ENCODE data around the gene CUL2.
"Not testable (repeated sequence)": the region's sequence is repeated elsewhere in the genome, so short reads cannot be mapped to it uniquely, and the experiment has no call there.

Gene CUL2

DNA sequence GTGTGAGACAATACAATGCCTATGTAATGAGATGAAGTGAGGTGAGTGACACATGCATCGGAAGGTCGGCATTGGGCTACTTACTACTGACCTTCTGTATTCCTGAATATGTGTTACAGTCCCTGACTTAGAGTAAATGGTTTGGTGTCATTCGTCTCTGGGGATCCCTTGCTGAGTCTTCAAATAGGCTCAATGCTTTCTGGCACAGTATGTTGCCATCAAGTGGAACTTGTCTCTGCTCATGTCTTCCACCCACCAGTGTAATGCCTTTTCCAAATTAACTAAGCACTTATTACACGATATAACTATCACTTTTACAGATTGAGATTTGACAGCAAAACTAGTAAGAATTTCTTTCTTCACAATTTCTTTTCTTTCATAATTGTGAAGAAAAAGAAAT lies 10.9 kb downstream of the CUL2 start:
- DNase-seq = no peak

DNA sequence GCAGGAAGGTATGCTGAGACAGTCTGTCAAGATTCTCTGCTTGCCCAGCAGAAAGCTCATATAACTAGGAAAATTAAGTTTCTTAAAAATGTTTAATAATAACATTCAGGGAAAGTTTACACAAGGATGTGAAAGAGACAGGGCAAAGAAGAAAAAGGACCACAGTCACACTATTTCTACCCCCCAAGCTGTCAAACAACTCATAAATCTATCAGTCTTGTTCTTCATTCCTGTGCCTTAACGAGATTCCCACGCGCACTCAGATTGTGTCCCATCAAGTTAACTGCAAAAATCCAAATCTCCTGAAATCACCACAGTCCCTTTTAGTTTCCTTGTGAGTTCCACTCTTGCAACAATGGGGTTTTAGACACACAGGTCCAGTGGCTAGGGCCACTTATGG lies 14.9 kb downstream of the CUL2 start:
- no peak for DNase-seq

DNA sequence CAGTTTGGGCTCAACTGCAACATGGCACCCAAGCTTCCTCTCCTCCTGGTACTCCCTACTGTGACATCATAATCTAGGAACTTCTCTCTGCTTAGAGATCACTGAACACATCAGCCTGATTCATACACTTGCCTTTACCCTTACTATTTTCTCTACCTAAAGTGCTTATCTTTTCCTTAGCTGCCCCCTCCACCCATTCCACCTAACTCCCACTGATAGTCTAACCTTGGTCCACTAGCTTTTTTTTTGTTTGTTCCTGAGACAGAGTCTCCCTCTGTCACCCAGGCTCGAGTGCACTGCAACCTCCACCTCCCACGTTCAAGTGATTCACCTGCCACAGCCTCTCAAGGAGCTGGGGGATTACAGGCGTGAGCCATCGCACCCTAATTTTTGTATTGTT lies 15.9 kb downstream of the CUL2 start:
- DNase-seq = no peak

DNA sequence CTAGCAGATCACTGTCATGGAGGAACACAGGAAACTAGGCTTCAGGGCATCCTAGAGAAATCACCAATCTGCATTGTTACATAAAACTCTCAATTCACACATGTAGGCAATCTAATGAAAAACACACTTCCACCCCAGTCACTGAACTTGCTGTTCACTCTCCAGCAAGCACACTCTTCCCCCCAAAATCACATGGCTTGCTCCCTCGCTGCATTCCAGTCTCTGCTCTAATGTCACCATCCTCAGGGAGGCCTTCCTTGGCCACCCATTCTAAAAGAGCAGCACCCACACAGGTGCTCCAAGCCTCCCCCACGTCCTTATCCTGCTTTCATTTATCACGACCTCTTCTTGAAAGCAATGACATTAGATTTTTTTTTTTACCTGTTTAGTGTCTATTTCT lies 19.6 kb downstream of the CUL2 start:
- no peak for DNase-seq

DNA sequence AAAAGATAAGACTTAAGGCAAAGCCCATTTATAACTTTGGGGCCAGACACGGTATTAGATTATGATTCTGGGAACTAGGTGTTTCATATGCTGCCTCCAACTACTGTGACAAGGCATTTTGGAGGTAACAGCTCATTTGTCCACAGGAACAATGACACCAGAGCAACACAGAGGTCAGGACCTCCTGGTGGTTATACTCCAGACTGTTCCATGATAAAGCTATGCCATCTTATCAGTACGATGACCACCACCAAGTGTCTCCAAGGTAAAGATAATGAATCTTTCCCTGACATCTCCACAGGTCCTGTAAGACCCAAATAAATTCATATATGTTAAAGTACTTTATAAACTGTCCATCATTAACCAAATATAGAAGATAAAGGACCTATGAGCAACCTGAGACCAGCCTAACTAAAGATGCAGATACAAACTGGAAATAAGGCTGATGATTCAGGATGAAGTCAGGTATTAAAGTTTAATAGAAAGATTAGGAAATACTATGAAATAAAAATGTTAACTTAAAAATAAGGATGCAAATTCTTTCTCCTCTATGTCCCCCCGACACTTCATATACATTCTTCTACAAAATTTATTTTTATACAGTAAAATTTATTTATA lies 26.2 kb downstream of the CUL2 start:
- no peak for DNase-seq

DNA sequence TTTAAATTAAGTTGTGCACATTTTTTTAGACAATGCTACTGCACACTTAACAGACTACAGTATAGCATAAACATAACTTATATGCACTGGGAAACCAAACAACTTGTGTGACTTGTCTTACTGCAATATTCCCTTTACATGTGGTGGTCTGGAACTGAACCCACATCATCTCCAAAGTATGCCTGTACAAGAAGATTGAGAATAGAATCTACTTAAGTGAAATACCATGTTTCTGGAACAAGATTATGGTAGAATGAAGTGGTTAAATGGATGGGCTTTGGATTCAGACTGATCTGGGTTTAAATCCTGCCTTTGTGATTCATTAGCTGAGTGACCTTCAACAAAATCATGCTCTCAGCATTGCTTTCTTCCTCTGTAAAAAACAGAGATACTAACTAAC lies 30.7 kb downstream of the CUL2 start:
- no peak for DNase-seq

DNA sequence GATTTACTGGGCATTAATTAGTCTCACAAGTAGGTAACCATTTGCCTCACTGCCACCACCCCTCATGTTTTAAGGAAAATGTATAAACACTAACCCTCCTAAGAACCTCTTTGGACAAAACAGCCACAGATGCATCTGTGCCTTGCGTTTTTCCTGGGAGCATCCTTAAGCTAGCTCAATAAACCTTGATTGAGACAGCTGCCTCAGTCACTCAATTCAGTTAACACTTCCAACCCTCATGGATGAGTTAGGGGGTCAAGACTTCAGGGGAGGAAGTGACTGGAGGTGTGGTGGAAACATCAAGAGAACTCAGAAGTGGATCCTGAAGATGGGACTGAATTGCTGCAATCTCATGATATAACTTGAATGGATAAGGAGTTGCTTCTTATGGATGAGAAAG lies 31.5 kb downstream of the CUL2 start:
- no peak for DNase-seq

DNA sequence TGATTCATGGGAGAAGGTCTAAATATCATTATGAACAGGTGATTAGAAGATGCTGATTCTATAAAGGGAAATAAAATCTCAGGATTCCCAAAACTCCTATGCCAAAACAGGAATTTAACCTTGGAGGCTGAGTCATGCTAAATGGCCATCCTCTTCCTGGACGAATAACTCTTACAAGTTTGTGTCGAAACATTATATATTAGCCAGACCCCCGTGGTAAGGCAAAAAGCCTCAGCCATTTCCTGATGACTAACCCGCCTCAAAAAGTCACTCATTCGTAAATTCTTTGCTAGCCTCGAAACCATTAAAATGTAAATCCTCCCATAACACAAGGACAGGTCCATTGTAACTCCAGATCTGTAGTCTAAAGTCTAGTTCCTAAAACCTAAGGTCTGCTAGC lies 32.0 kb downstream of the CUL2 start:
- DNase-seq = no peak

DNA sequence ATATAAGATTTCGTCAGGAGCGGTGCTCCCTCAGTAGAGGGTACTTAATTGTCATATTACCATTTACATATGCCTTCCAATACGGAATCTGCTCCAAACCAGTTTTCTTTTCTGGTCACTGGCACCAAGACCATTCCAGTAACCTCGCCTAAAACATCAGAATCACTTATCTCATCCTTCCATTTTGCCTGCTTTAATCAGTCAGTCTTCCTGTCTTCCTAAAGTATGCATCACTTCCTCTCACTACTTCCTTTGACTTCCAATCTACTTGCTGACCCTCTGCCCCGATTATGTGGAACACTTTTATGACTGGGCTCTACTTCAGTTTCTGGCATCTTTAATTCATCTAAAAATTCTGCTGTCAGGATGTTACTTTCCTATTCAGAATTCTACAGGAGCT lies 33.5 kb downstream of the CUL2 start:
- no peak for DNase-seq

DNA sequence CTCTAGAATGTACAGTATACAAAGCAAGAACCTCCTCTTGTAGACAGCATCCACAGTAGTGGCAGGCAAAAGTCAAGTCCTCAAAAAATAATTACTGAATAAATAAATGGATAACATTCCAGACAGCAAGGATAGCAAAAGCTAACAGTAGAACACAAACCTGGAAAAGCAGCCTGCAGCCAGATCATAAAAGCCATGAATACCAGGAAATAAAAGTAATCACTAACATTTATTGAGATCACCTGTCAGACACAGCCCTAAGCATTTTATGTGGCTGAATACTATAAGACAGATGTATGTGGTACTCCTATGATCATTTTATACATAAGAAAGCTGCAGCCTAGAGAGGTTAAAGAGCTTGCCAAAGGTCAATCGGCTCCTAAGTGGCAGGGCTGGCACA lies 34.0 kb downstream of the CUL2 start:
- DNase-seq = no peak

DNA sequence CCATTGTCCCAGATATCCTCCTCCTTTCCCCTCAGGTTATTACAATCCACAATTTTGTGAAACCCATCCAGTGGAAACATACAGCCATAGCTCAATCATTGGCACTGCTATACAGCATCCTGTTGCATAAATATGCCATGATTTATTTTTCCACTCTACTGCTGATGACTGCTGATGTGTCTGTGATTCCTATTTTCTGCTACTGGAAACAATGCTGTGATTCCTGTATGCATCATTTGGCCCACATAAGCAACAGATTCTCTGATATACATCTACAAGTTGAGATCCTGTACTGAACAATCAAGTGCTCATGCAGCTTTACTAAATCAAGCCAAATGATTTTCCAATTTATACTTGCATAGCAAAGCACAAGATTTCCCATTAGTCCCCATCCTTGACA lies 39.6 kb downstream of the CUL2 start:
- no peak for DNase-seq

DNA sequence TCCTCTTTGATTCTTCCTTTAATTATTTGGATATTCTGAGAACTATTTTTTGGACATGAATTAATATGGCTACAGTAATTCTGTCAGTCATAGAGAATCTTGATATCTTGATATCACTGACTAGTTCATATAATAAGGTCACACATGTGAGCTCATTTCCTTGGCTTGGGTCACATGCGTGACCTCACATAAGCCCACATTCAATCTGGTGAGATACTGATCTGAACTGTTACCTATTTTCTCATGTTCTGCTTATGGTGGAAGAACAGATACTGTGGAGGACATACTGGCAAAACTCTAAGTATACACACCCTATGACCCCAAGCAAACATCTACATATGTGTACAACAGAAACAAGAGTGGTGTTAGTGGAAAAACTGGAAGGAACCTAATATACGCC lies 44.1 kb downstream of the CUL2 start:
- no peak for DNase-seq

DNA sequence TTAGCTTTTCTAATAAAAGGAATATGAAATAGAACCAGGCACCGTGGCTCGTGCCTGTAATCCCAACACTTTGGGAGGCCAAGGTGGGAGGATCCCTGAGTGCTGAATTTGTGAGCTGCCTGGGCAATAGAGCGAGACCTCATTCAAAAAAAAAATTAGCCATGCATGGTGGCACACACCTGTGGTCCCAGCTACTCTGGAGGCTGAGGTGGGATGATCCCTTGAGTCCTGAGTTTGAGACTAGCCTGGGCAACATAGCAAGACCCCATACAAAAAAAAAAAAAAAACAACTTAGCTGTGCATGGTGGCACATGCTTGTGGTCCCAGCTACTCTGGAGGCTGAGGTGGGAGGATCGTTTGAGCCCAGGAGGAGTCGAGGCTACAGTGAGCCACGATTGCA lies 44.9 kb downstream of the CUL2 start:
- DNase-seq = not testable (repeated sequence)

DNA sequence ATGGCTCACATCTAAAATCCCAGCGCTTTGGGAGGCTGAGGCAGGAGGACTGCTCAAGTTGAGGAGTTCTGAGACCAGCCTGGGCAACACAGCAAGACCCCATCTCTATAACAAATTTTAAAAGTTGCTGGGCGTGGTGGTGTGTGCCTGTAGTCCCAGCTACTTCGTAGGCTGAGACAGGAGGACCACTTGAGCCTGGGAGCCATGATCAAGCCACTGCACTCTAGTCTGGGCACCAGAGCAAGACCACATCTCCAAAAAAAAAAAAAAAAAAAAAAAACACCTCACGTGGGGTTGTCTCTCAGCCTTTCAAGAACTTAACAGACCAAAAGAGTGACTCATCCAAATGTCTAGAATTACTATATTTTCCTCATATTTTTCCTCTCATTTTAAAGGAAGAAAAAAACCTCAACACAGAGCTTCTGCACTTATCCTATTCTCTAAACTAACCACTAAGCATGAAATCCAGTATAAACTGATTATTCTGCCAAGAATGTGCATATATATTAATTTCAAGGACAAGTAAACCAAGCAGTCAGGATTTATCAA lies 46.3 kb downstream of the CUL2 start:
- no peak for DNase-seq

DNA sequence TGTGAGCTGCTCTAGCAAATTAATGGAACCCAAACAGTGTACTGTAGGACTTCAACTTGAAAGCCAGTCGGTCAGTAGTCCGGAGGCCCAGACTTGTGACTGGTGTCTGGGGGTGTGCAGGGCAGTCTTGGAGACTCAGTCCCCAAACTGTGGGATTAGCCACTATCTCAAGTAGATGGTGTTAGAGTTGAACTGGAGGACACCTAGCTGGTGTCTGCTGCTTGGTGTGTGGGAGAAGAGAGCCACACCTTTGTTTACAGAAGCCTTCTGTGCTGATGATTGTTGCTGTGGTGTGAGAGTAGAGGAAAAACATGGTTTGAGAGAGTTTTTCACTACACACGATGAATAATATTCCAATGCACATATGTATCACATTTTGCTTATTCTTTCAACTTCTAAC lies 47.4 kb downstream of the CUL2 start:
- DNase-seq = no peak

DNA sequence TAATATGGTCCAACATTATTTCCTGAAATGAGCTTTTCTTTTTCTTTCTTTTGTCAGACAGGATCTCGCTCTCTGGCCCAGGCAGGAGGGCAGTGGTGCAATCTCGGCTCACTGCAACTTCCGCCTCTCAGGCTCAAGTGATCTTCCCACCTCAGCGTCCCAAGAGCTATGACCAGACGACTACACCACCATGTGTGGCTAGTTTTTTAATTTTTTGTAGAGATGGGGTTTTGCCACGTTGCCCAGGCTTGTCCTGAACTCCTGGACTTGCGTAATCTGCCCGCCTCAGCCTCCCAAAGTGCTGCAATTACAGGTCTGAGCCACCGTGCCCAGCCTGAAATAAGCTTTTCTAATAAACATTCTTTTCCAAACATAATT lies 48.6 kb downstream of the CUL2 start:
- DNase-seq = no peak

DNA sequence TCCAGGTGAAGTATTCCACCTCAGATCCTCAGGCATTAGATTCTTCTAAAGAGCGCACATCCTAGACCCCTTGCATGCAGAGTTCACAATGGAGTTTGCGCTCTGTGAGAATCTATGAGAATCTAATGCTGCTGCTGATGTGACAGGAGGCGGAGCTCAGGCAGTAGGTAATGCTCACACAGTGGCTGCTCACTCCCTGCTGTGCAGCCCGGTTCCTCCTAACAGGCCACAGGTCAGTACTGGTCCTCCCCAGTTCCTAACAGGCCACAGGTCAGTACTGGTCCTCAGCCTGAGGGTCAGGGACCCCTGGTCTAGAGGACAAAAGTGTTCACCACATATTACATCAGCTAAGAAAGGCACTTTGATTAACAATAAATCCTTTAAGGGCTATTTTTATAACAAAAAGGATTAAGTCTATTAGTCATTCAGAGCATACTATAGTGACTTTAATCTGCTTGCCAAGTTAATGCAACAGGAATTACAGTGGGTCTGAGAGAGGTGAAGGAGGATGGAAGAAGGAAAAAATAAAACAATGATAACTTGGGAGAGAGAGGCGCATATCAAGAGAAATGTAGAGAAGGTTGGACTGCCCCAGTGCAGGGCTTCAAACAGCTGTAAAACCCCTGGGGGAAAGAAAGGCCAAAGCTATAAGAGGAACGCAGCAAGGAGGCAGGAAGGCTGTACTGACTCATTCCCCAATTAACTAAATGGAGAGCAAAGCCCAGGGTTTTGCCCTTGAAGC lies 49.2 kb downstream of the CUL2 start:
- DNase-seq = no peak

DNA sequence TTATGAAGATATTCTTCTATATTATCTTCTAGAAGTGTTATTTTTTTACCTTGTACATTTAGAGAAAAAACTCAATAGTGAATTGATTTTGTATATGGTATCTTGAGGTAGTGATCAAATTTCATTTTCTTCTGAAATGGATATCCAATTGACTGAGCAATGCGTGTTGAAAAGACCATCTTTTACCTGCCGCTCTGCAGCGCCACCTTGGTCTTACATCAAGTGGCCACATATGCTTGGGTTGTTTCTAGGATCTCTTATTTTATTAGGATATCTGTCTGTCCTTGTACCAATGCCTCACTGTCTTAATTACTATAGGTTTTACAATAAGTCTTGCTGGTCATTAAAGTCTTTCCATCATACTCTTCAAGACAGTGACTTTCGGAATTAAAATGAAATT lies 53.0 kb downstream of the CUL2 start:
- no peak for DNase-seq

DNA sequence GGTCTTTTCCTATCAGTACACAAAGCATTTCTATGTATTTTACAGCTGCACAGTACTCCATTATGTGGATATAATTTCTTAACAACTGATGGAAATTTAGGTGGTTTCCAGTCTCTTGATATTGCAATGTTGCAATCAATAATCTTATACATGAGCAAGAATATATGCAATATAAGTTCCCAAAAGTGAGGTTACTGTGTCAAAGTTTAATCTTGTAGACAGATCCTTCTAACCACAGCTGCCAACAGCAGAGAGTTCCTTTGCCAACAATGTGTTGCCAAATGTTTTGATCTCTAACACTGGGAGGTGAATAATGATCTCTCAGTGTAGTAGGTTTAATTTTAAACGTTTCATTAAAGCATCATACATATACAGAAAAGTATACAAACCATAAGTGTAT lies 54.5 kb downstream of the CUL2 start:
- DNase-seq = no peak

DNA sequence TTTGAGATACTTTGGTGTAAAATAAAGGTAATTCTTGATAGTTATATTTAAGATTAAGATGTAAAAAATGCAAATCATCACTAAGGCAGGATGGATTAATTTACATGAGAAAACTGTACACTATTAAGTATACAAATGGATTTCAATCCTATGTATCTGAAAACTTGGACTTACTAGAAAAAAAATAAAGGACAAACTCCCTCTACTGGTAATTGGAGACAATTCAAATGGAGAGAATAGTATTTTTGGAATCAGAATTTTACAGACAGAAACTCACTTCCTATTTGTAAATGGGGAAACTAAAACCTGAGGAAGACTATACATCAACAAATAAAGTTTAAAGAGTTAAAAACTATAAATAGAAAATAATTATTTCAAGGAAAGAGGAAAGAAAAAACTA lies 62.6 kb downstream of the CUL2 start:
- no peak for DNase-seq

DNA sequence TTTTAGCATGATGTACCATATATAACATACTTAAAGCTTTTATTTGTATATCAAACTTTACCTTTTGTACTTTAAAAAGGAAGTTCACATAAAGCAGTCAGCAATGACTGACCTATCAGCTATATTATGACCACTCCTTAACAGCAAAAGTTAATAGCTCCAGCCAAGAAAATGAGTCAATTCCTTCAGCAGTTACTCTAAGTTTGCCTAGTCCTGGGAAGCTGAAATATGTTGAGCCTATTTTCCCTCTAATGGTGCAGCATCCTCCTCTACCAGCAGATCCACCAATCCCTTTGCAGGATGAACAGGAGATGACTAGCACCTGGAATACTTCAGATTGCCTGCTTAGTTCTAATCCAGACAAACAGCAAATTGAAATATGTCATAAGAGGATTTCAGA lies 64.2 kb downstream of the CUL2 start:
- no peak for DNase-seq

DNA sequence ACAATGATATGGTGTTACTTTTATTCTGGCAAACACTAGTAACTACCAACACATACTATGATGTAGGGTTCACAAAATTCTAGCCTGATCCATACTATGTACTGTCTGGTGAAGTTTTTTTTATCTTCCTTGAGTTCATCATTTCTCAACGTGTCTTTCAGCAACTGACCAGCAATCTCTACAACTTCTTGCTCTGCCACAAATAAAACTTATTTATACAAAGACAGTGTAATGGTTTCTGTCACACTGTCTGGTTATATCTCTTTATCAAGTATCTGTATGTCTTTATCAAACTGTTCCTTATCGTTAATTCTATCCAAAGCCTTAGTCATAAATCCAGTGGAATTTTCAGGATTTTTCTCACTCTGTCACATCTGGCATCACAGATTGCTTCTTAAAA lies 69.7 kb downstream of the CUL2 start:
- no peak for DNase-seq

DNA sequence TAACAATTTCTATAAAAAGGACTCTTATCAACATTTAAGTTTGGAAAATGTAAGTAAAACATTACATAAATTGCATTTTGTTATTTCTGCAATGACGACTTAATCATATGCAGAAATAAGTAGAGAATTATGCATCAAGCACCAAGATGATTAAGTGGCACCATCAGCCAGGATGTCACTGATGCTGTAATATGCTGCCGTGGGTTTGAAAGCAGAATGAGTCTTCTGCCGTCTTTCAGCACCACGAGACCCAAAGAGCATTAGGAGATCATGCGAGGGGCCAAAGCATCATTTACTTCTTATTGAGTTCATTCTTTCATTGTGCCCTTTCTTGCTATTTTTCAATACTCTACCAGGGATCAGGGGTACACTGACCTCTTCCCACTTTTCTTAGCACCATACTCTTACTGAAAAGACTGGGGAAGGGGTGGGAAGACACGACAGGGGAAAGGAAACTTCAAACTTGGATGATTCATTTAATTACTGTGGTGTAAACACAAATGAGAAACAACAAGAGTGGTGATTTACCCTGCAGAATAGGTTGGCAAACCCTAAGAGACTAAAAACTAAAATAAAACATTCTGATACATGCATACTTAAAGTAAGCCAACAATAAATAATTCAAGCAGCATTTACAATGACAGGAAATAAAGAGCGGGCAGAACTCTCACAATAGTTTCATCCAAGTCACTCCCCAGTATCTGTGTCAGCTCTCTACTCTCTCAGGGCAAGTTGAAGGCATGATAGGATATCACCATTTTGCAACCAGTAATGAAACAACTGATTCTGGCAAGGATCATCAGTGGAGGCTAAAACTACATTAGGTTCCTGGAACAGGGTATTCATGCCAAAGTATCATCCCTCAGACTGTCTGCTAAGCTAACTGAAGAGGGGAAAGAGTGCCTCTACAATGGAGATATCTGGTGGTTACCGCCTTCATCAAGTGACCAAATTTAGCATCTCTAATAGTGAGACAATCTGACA lies 70.8 kb downstream of the CUL2 start:
- DNase-seq = no peak

DNA sequence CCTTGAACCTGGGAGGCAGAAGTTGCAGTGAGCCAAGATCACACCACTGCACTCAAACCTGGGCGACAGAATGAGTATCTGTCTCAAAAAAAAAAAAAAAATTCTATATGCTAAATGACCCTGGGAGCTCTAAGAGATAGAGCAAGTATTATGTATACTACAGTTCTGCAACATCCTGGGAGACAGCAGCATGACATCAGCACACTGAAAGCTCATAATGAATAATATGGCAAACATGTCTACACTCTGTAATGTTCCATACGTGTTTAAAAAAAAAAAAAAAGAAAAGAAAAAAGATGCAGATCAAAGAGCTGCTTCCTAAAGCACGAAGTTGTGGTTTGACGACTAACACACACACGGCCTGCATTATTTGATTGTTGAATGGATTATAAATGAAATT lies 72.5 kb downstream of the CUL2 start:
- DNase-seq = no peak

All from NCI-H510A (cell line).